H1 (cell line): ENCODE measurements around the gene JTB. TPM values are rescaled to one million over a fixed set of nuclear protein-coding genes. Genes with fewer than 3 reads are reported as not detected.
"Not testable (repeated sequence)": the region's sequence is repeated elsewhere in the genome, so short reads cannot be mapped to it uniquely, and the experiment has no call there.

ENCODE experiments used
- CTCF ChIA-PET: fragments of 300-600 bp; sonication (Branson Sonifier 250); formaldehyde crosslinking; loops from one replicate; lab custom pipeline; 2021; ENCODE audit not compliant: partially characterized antibody; lab: Charles Lee
- POLR2A ChIA-PET: fragments of 300-600 bp; sonication (Branson Sonifier 250); formaldehyde crosslinking; loops from one replicate; lab custom pipeline; 2021; ENCODE audit warnings: inconsistent platforms; ENCODE audit not compliant: partially characterized antibody; lab: Charles Lee
- DNase-seq, 2 experiments: peaks; one replicate each; pipeline versions ENCODE4 v3.0.0 to v3.0.0-alpha.2; 2010 to 2022; ENCODE audit warnings: low spot score in 2 of 2, low read depth in 1 of 2, mixed read lengths in 1 of 2
- FAIRE-seq: peaks from 2 replicates; lab custom pipeline; 2011; peaks lifted over from hg19 to GRCh38; lab: Jason Lieb, UNC
- H2AFZ ChIP-seq: 2 replicates; pipeline ENCODE4 v1.8.1; 2012; ENCODE audit warnings: low read length, inconsistent platforms
- H2AK5ac ChIP-seq: 2 replicates; pipeline ENCODE4 v1.6.1; 2013; ENCODE audit warnings: low read depth, low read length
- H2BK120ac ChIP-seq: replicated peaks from 2 replicates; pipeline ENCODE3; 2013; ENCODE audit warnings: low read depth, low read length, inconsistent platforms
- H2BK12ac ChIP-seq: 2 replicates; pipeline ENCODE4 v1.6.1; 2013; ENCODE audit warnings: low read depth, low read length
- H2BK15ac ChIP-seq: 2 replicates; pipeline ENCODE4 v1.6.1; 2013; ENCODE audit warnings: low read length
- H2BK20ac ChIP-seq: 2 replicates; pipeline ENCODE4 v1.6.1; 2013; ENCODE audit warnings: low read length
- H2BK5ac ChIP-seq: 2 replicates; pipeline ENCODE4 v1.6.1; 2013; ENCODE audit warnings: low read depth, low read length
- H3K14ac ChIP-seq: 2 replicates; pipeline ENCODE4 v1.6.1; 2013; ENCODE audit warnings: inconsistent platforms; ENCODE audit not compliant: insufficient read length
- H3K18ac ChIP-seq: 2 replicates; pipeline ENCODE4 v1.6.1; 2013; ENCODE audit warnings: low read length; ENCODE audit errors: extremely low read depth
- H3K23ac ChIP-seq: 2 replicates; pipeline ENCODE4 v1.6.1; 2013; ENCODE audit warnings: inconsistent platforms; ENCODE audit not compliant: insufficient read length
- H3K23me2 ChIP-seq: 2 replicates; pipeline ENCODE4 v1.6.1; 2013; ENCODE audit warnings: low read depth, low read length
- H3K27ac ChIP-seq: 2 replicates; pipeline ENCODE4 v1.6.1; 2011; ENCODE audit warnings: low read depth, low read length, inconsistent platforms
- H3K27me3 ChIP-seq, 4 experiments: replicated peaks in 1 of 4; 1 replicate in 1 of 4; 2 replicates in 3 of 4; pipeline versions ENCODE4 v1.6.1 to v1.8.1; 2011 to 2013; ENCODE audit warnings: low read length in 3 of 4, mild to moderate bottlenecking in 3 of 4, inconsistent platforms in 2 of 4, mixed read lengths in 2 of 4, moderate library complexity in 1 of 4; ENCODE audit not compliant: control insufficient read depth in 3 of 4, insufficient read depth in 3 of 4; ENCODE audit errors: extremely low read depth in 1 of 4
- H3K36me3 ChIP-seq, 4 experiments: 2 replicates each; pipeline versions ENCODE4 v1.6.1 to v1.8.1; 2011 to 2013; ENCODE audit warnings: mild to moderate bottlenecking in 4 of 4, low read length in 3 of 4, moderate library complexity in 2 of 4, control low read depth in 1 of 4, inconsistent platforms in 1 of 4; ENCODE audit not compliant: insufficient read depth in 4 of 4, control insufficient read depth in 2 of 4
- H3K4ac ChIP-seq: replicated peaks from 2 replicates; pipeline ENCODE3; 2013; ENCODE audit warnings: low read length, low read depth, mixed read lengths, inconsistent platforms; ENCODE audit not compliant: insufficient read length
- H3K4me1 ChIP-seq, 4 experiments: replicated peaks in 1 of 4; 1 replicate in 1 of 4; 2 replicates in 3 of 4; pipeline versions ENCODE4 v1.6.1 to v1.8.1; 2011 to 2013; ENCODE audit warnings: low read length in 3 of 4, inconsistent platforms in 2 of 4, mixed read lengths in 1 of 4; ENCODE audit not compliant: insufficient read depth in 4 of 4, control insufficient read depth in 3 of 4
- H3K4me2 ChIP-seq, 2 experiments: 2 replicates each; pipeline versions ENCODE4 v1.6.1 to v1.8.1; 2011 to 2013; ENCODE audit warnings: low read depth in 2 of 2, low read length in 2 of 2, control low read depth in 1 of 2, inconsistent platforms in 1 of 2, mild to moderate bottlenecking in 1 of 2; ENCODE audit not compliant: insufficient read depth in 1 of 2
- H3K4me3 ChIP-seq, 4 experiments: fragments of 200-600, 300-600 bp in 1 of 4; sonication (generic), shearing (Covaris generic), sonication (Bioruptor Twin) in 1 of 4; 2 replicates each; pipeline versions ENCODE4 v1.5.1 to v1.8.1; 2011 to 2016; ENCODE audit warnings: low read length in 4 of 4, low read depth in 3 of 4, control low read depth in 2 of 4, inconsistent platforms in 2 of 4, mild to moderate bottlenecking in 2 of 4, mixed read lengths in 1 of 4, moderate library complexity in 1 of 4; ENCODE audit not compliant: insufficient read depth in 2 of 4; ENCODE audit errors: extremely low read depth in 1 of 4
- H3K56ac ChIP-seq: replicated peaks from 2 replicates; pipeline ENCODE3; 2013; ENCODE audit warnings: low read depth, mild to moderate bottlenecking, mixed read lengths, low read length, inconsistent platforms; ENCODE audit not compliant: insufficient read length
- H3K79me1 ChIP-seq: 2 replicates; pipeline ENCODE4 v1.6.1; 2013; ENCODE audit warnings: low read depth, low read length, control low read depth
- H3K79me2 ChIP-seq, 2 experiments: 2 replicates each; pipeline versions ENCODE4 v1.6.1 to v1.8.1; 2012 to 2013; ENCODE audit warnings: low read length in 2 of 2, mild to moderate bottlenecking in 2 of 2, inconsistent platforms in 1 of 2; ENCODE audit not compliant: insufficient read depth in 2 of 2, control insufficient read depth in 1 of 2
- H3K9ac ChIP-seq, 4 experiments: replicated peaks in 1 of 4; 1 replicate in 1 of 4; 2 replicates in 3 of 4; pipeline versions ENCODE4 v1.6.1 to v1.8.1; 2011 to 2013; ENCODE audit warnings: low read depth in 3 of 4, low read length in 3 of 4, control low read depth in 2 of 4, mild to moderate bottlenecking in 2 of 4, moderate library complexity in 2 of 4, inconsistent platforms in 1 of 4; ENCODE audit errors: extremely low read depth in 1 of 4
- H3K9me3 ChIP-seq, 2 experiments: 2 replicates each; pipeline versions ENCODE4 v1.6.1 to v1.8.1; 2012 to 2013; ENCODE audit warnings: mild to moderate bottlenecking in 2 of 2, moderate library complexity in 2 of 2, control low read depth in 1 of 2, inconsistent platforms in 1 of 2, low read depth in 1 of 2, low read length in 1 of 2, mixed read lengths in 1 of 2; ENCODE audit not compliant: insufficient read depth in 2 of 2
- H4K20me1 ChIP-seq, 2 experiments: replicated peaks in 1 of 2; 2 replicates each; pipeline versions ENCODE3 to v1.8.1; 2011 to 2013; ENCODE audit warnings: inconsistent platforms in 2 of 2, low read length in 2 of 2, mild to moderate bottlenecking in 1 of 2; ENCODE audit not compliant: insufficient read depth in 2 of 2, control insufficient read depth in 1 of 2
- H4K5ac ChIP-seq: 2 replicates; pipeline ENCODE4 v1.6.1; 2013; ENCODE audit warnings: low read length, low read depth, mixed read lengths, inconsistent platforms; ENCODE audit not compliant: insufficient read length
- H4K8ac ChIP-seq: 2 replicates; pipeline ENCODE4 v1.8.0; 2013; ENCODE audit warnings: mild to moderate bottlenecking, moderate library complexity, low read length, inconsistent platforms; ENCODE audit not compliant: insufficient read depth; ENCODE audit errors: extremely low read depth
- H4K91ac ChIP-seq: replicated peaks from 2 replicates; pipeline ENCODE3; 2013; ENCODE audit warnings: low read length, mixed read lengths, inconsistent platforms; ENCODE audit not compliant: insufficient read length
- WGBS, 2 experiments: shearing (Covaris generic) in 1 of 2; methylation state at CpG; one replicate each; pipeline versions ENCODE4 v1.1.6 to v1.1.7; 2013 to 2015; ENCODE audit warnings: low lambda C conversion rate in 2 of 2, mixed read lengths in 2 of 2, inconsistent platforms in 1 of 2, low coverage in 1 of 2, missing lambda C conversion rate in 1 of 2; ENCODE audit not compliant: insufficient replicate concordance in 2 of 2, insufficient coverage in 1 of 2, insufficient read length in 1 of 2; ENCODE audit errors: extremely low coverage in 1 of 2, missing lambda C conversion rate in 1 of 2; 5-methylcytosine and 5-hydroxymethylcytosine counted together
- polyA plus RNA-seq, 7 experiments: library from polyadenylated mRNA; depleted of rRNA in 3 of 7; stranded (reverse) in 5 of 7; unstranded in 2 of 7; fragments of >200 nt in 5 of 7; fragments of 200-250 nt in 2 of 7; gene quantifications; 1 replicate in 5 of 7; 2 replicates in 1 of 7; 4 replicates in 1 of 7; pipeline versions ENCODE4 v1.2.1 to v1.2.3, GENCODE V29; 2011 to 2013; ENCODE audit warnings: missing spikeins in 2 of 7, mixed read lengths in 2 of 7
- total RNA-seq: library from RNA; stranded (reverse); fragmentation: NEBNext Ultra II Directional; extraction: Animal tissue kit (Norgen Biotek cat#: 25700); gene quantifications from 2 replicates; pipeline ENCODE4 v1.2.1, GENCODE V29; 2021

The JTB gene
- total and polyA plus RNA-seq, 2 of the 8 experiments (the other 6 are each of a cell fraction or from before 2014, with no cell fraction given): 91.1 to 122 TPM

DNA sequence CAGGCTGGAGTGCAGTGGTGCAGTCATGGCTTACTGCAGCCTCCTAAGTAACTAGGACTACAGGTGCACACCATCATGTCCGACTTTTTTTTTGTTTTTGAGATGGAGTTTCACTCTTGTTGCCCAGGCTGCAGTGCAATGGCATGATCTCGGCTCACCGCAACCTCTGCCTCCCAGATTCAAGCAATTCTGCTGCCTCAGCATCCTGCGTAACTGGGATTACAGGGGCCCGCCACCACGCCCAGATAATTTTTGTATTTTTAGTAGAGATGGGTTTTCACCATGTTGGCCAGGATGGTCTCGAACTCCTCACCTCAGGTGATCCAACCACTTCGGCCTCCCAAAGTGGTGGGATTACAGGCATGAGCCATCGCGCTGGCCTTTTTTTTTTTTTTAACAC lies 19.4 kb upstream of the JTB start:
- H2BK120ac ChIP-seq, DNase-seq, H3K14ac ChIP-seq, H2AFZ ChIP-seq, CTCF ChIA-PET, H2BK15ac ChIP-seq, H3K27ac ChIP-seq, H3K56ac ChIP-seq, H4K5ac ChIP-seq, FAIRE-seq, H2BK5ac ChIP-seq, H3K4ac ChIP-seq, H3K79me1 ChIP-seq, H4K20me1 ChIP-seq, H3K9ac ChIP-seq, H3K23me2 ChIP-seq, H3K79me2 ChIP-seq, H3K18ac ChIP-seq, H3K4me1 ChIP-seq, H3K9me3 ChIP-seq, H4K8ac ChIP-seq, H4K91ac ChIP-seq, H2BK20ac ChIP-seq, H3K27me3 ChIP-seq, H3K4me3 ChIP-seq, H3K23ac ChIP-seq, H2BK12ac ChIP-seq, H3K4me2 ChIP-seq, H2AK5ac ChIP-seq: not testable (repeated sequence)
- H3K36me3 ChIP-seq: peaks cover 11 to 36% (median 24%) of the 10 kb centered on the region in 4 experiments
- POLR2A ChIA-PET: interaction anchor here (1.1 kb wide), 1 partner anchor 30 kb away, joined by 5 read pairs; no protein-coding TSS in a partner anchor
- WGBS, 2 experiments: 98% methylated on average over 10 of the region's 10 CpGs; no CpG with 5 or more reads in 1 of the 2 experiments
